Panc1 (cell line): ENCODE results near the gene MYT1. TPM values are rescaled to one million over a fixed set of nuclear protein-coding genes. Genes with fewer than 3 reads are reported as not detected.

Experiments
- ATAC-seq: fragments of 200-7000 bp; cut with Tn5 transposase; 2 replicates; pipeline ENCODE4 v1.9.1; 2020; ENCODE audit warnings: mild to moderate bottlenecking, moderate library complexity
- BruUV-seq: library from RNA; stranded (reverse); fragments of 400-500 nt; replicated peaks from 2 replicates; lab custom pipeline; 2021; lab: Mats Ljungman, UMichigan
- CTCF ChIA-PET: fragments of 300-600 bp; sonication (Branson Sonifier 250); formaldehyde crosslinking; loops from one replicate; lab custom pipeline; 2022; ENCODE audit warnings: antibody characterized with exemption; lab: Charles Lee
- POLR2A ChIA-PET: fragments of 300-600 bp; sonication (Branson Sonifier 250); formaldehyde crosslinking; loops from one replicate; lab custom pipeline; 2022; ENCODE audit warnings: antibody characterized with exemption; lab: Charles Lee
- DNase-seq: peaks from one replicate; pipeline ENCODE4 v3.0.0-alpha.2; 2010; ENCODE audit warnings: low read depth, low spot score
- H3K27ac ChIP-seq: 2 replicates; pipeline ENCODE4 v1.5.1; 2011; ENCODE audit warnings: mild to moderate bottlenecking, low read length, inconsistent platforms
- H3K27me3 ChIP-seq: fragments of 200-500 bp; sonication (Bioruptor generic); 2 replicates; pipeline ENCODE4 v1.6.0; 2014; ENCODE audit warnings: low read length, inconsistent platforms; ENCODE audit not compliant: control insufficient read depth, insufficient read depth
- H3K36me3 ChIP-seq: fragments of 200-500 bp; sonication (Bioruptor generic); 2 replicates; pipeline ENCODE4 v1.5.1; 2014; ENCODE audit warnings: inconsistent platforms, mild to moderate bottlenecking, low read length, moderate library complexity; ENCODE audit not compliant: control insufficient read depth, insufficient read depth
- H3K4me1 ChIP-seq: 2 replicates; pipeline ENCODE4 v1.5.1; 2011; ENCODE audit warnings: inconsistent platforms, mild to moderate bottlenecking, low read length, moderate library complexity; ENCODE audit not compliant: control insufficient read depth, insufficient read depth
- H3K4me3 ChIP-seq, 2 experiments: 2 replicates each; pipeline ENCODE4 v1.5.1; 2011 to 2012; ENCODE audit warnings: low read depth in 2 of 2, low read length in 2 of 2, mild to moderate bottlenecking in 2 of 2, inconsistent platforms in 1 of 2, moderate library complexity in 1 of 2
- H3K9me3 ChIP-seq: fragments of 200-500 bp; sonication (Bioruptor generic); 2 replicates; pipeline ENCODE4 v1.5.1; 2014; ENCODE audit warnings: low read depth, mild to moderate bottlenecking, inconsistent platforms, low read length, moderate library complexity; ENCODE audit not compliant: control insufficient read depth, insufficient read depth
- CTCF ChIP-seq: fragments of 450-650 bp; IDR thresholded peaks from 2 replicates; pipeline ENCODE4 v1.5.1; 2017; ENCODE audit warnings: mild to moderate bottlenecking
- POLR2AphosphoS5 ChIP-seq: IDR thresholded peaks from 2 replicates; pipeline ENCODE4 v1.6.1; 2012; ENCODE audit warnings: mild to moderate bottlenecking, low read depth, low read length, moderate library complexity
- REST ChIP-seq, 2 experiments: IDR thresholded peaks; 2 replicates each; pipeline ENCODE4 v1.6.1; 2011 to 2012; ENCODE audit warnings: low read depth in 2 of 2, control low read depth in 1 of 2, low read length in 1 of 2, mild to moderate bottlenecking in 1 of 2, moderate library complexity in 1 of 2; ENCODE audit not compliant: insufficient read depth in 1 of 2
- SIN3A ChIP-seq: IDR thresholded peaks from 2 replicates; pipeline ENCODE4 v1.6.1; 2012; ENCODE audit warnings: low read depth, mild to moderate bottlenecking, low read length, moderate library complexity, borderline replicate concordance; ENCODE audit not compliant: insufficient read depth
- TCF7L2 ChIP-seq: IDR thresholded peaks from 2 replicates; pipeline ENCODE4 v1.6.1; 2011; ENCODE audit warnings: mild to moderate bottlenecking, low read depth, low read length, inconsistent platforms
- in situ Hi-C: cut with HindIII; loops from 2 replicates; pipeline ENCODE4 v1.10.0; 2016; ENCODE audit warnings: low sequenced_read_pairs, low pct_unique_long_range_greater_than_20kb
- intact Hi-C: fragments of 100-400 bp; cut with micrococcal nuclease; formaldehyde crosslinking; loops from one replicate; pipeline ENCODE4 v1.10.0; 2022; ENCODE audit not compliant: unreplicated experiment
- total RNA-seq: library from RNA; stranded (reverse); gene quantifications from one replicate; pipeline ENCODE4 v1.2.1, GENCODE V29; 2021; ENCODE audit not compliant: unreplicated experiment

The MYT1 gene
- total RNA-seq, 1 experiment from 2014 or later, result 0.41 TPM

- ChIA-PET POLR2A (no interaction called here), CTCF (no interaction called here)
- BruUV-seq, result no TSS peak
- intact Hi-C loops, result no loop called here
- no peak overlapping the region for H3K4me3 ChIP-seq
- no peaks in the 10 kb centered on the region for H3K36me3 ChIP-seq
- H3K27ac ChIP-seq, result no peak overlapping the region
- TF ChIP-seq TCF7L2, result no peak
- no peak for TF ChIP-seq SIN3A
- TF ChIP-seq REST (IDR thresholded peaks at IDR 0.05; ENCODE audit: insufficient read depth in 1 of 2, low read depth in 2 of 2, low read length in 1 of 2), result no peak
- no peak for TF ChIP-seq CTCF
- no peak for TF ChIP-seq POLR2AphosphoS5
- H3K4me1 ChIP-seq, result no peaks in the 10 kb centered on the region
- in situ Hi-C loops, result no loop called here
- DNase-seq, result no peak
- ATAC-seq, result no peak
- no peaks in the 10 kb centered on the region for H3K9me3 ChIP-seq
- no peaks in the 10 kb centered on the region for H3K27me3 ChIP-seq
Measured at GRCh38 chr20:64238115-64238825, 74.0 kb downstream of the MYT1 start.

- in situ Hi-C loops, result no loop called here
- POLR2A ChIA-PET, result no interaction called here
- no TSS peak for BruUV-seq
Measured at GRCh38 chr20:64238851-64239387, 74.7 kb downstream of the MYT1 start.

More at GRCh38 chr20:64238851-64239387, 74.7 kb downstream of the MYT1 start:
- intact Hi-C loops, result no loop called here
- no peaks in the 10 kb centered on the region for H3K4me1 ChIP-seq
- no peaks in the 10 kb centered on the region for H3K27me3 ChIP-seq
- TF ChIP-seq REST (IDR thresholded peaks at IDR 0.05; ENCODE audit: insufficient read depth in 1 of 2, low read depth in 2 of 2, low read length in 1 of 2), result no peak
- TF ChIP-seq POLR2AphosphoS5, result no peak
- TF ChIP-seq SIN3A, result no peak
- no peak for TF ChIP-seq TCF7L2
- CTCF ChIA-PET, result no interaction called here
- DNase-seq, result no peak
- H3K27ac ChIP-seq, result no peak overlapping the region
- H3K36me3 ChIP-seq, result no peaks in the 10 kb centered on the region
- ATAC-seq, result no peak
- H3K4me3 ChIP-seq, result no peak overlapping the region
- H3K9me3 ChIP-seq, result no peaks in the 10 kb centered on the region
